ENCODE measurements around the gene ACADVL.

GRCh38 chr17:7220593-7221277, 997 bp downstream of the ACADVL start:
- TF ChIP-seq CTCF (IDR thresholded peaks at IDR 0.05) (peak in 4 of 7 experiments; percentile 10 to 41 (median 16)), EP300 (IDR thresholded peaks at IDR 0.05) (no peak), POLR2AphosphoS5 (IDR thresholded peaks at IDR 0.05) (no peak)
